Activated T-helper 17 cell treated with anti-CD3 and anti-CD28 coated beads, Interleukin-2, amount 50 U/mL, for 72 hours (primary cell): ENCODE data around the gene GAS6. TPM values are rescaled to one million over a fixed set of nuclear protein-coding genes. Genes with fewer than 3 reads are reported as not detected.

Experiments
- ATAC-seq: fragments of 150-1000 bp; cut with Tn5 transposase; replicated peaks from 2 replicates; pipeline ENCODE4 v1.10.0; 2021; ENCODE audit warnings: mild to moderate bottlenecking, moderate library complexity
- H3K27ac Mint-ChIP-seq: one replicate; pipeline ENCODE4 v1.8.0; 2022; ENCODE audit warnings: mixed read lengths
- H3K27me3 Mint-ChIP-seq: one replicate; pipeline ENCODE4 v1.8.0; 2022; ENCODE audit warnings: mixed read lengths
- H3K36me3 Mint-ChIP-seq: one replicate; pipeline ENCODE4 v1.8.0; 2022; ENCODE audit warnings: low read depth, mild to moderate bottlenecking, mixed read lengths
- H3K4me1 Mint-ChIP-seq: one replicate; pipeline ENCODE4 v1.8.0; 2022; ENCODE audit warnings: mixed read lengths
- H3K4me3 Mint-ChIP-seq: one replicate; pipeline ENCODE4 v1.8.0; 2022; ENCODE audit warnings: mild to moderate bottlenecking, mixed read lengths
- H3K9me3 Mint-ChIP-seq: one replicate; pipeline ENCODE4 v1.8.0; 2022; ENCODE audit warnings: mixed read lengths
- total RNA-seq, 2 donors: library from RNA; stranded (reverse); gene quantifications; one replicate each; pipeline ENCODE4 v1.2.3, GENCODE V29; 2022

The GAS6 gene
- total RNA-seq, 2 donors from 2014 or later, result 0.56 to 0.58 TPM

GRCh38 chr13:113813749-113814434 is 50.0 kb downstream of the GAS6 start:
- no peaks in the 10 kb centered on the region for H3K27me3 Mint-ChIP-seq
- no peaks in the 10 kb centered on the region for H3K9me3 Mint-ChIP-seq
- no peak for ATAC-seq
- no peak overlapping the region for H3K27ac Mint-ChIP-seq
- H3K4me3 Mint-ChIP-seq, result no peak overlapping the region
- H3K36me3 Mint-ChIP-seq, result peaks cover 10% of the 10 kb centered on the region
- H3K4me1 Mint-ChIP-seq, result peaks cover 17% of the 10 kb centered on the region

- no peaks in the 10 kb centered on the region for H3K9me3 Mint-ChIP-seq
- peaks cover 17% of the 10 kb centered on the region for H3K4me1 Mint-ChIP-seq
- H3K27me3 Mint-ChIP-seq, result no peaks in the 10 kb centered on the region
- peaks cover 10% of the 10 kb centered on the region for H3K36me3 Mint-ChIP-seq
- no peak overlapping the region for H3K27ac Mint-ChIP-seq
- no peak for ATAC-seq
- H3K4me3 Mint-ChIP-seq, result no peak overlapping the region
Measured at GRCh38 chr13:113813070-113813748, 50.7 kb downstream of the GAS6 start.

- ATAC-seq, result no peak
- H3K4me1 Mint-ChIP-seq, result peaks cover 17% of the 10 kb centered on the region
- H3K36me3 Mint-ChIP-seq, result peaks cover 10% of the 10 kb centered on the region
Measured at GRCh38 chr13:113812178-113813040, 51.5 kb downstream of the GAS6 start.

GRCh38 chr13:113811081-113811928 is 52.6 kb downstream of the GAS6 start:
- H3K9me3 Mint-ChIP-seq, result no peaks in the 10 kb centered on the region
- ATAC-seq, result no peak
- H3K27me3 Mint-ChIP-seq, result no peaks in the 10 kb centered on the region
- peaks cover 10% of the 10 kb centered on the region for H3K36me3 Mint-ChIP-seq
- H3K27ac Mint-ChIP-seq, result no peak overlapping the region
- H3K4me1 Mint-ChIP-seq, result peaks cover 9% of the 10 kb centered on the region
- H3K4me3 Mint-ChIP-seq, result no peak overlapping the region

More at GRCh38 chr13:113812178-113813040, 51.5 kb downstream of the GAS6 start:
- Mint-ChIP-seq H3K9me3 (no peaks in the 10 kb centered on the region), H3K27me3 (no peaks in the 10 kb centered on the region), H3K4me3 (no peak overlapping the region), H3K27ac (no peak overlapping the region)

GRCh38 chr13:113810640-113811039 is 53.2 kb downstream of the GAS6 start:
- ATAC-seq, result no peak
- Mint-ChIP-seq H3K4me1 (peaks cover 3% of the 10 kb centered on the region), H3K27me3 (no peaks in the 10 kb centered on the region), H3K9me3 (no peaks in the 10 kb centered on the region), H3K4me3 (no peak overlapping the region), H3K27ac (no peak overlapping the region), H3K36me3 (peaks cover 4% of the 10 kb centered on the region)

- H3K27ac Mint-ChIP-seq, result no peak overlapping the region
- H3K36me3 Mint-ChIP-seq, result no peaks in the 10 kb centered on the region
- H3K4me1 Mint-ChIP-seq, result no peaks in the 10 kb centered on the region
- H3K9me3 Mint-ChIP-seq, result no peaks in the 10 kb centered on the region
- H3K27me3 Mint-ChIP-seq, result no peaks in the 10 kb centered on the region
- ATAC-seq, result no peak
- H3K4me3 Mint-ChIP-seq, result no peak overlapping the region
Measured at GRCh38 chr13:113809934-113810333, 53.9 kb downstream of the GAS6 start.

- no peak for ATAC-seq
- no peaks in the 10 kb centered on the region for H3K27me3 Mint-ChIP-seq
- H3K27ac Mint-ChIP-seq, result no peak overlapping the region
- H3K36me3 Mint-ChIP-seq, result no peaks in the 10 kb centered on the region
- no peaks in the 10 kb centered on the region for H3K4me1 Mint-ChIP-seq
- no peak overlapping the region for H3K4me3 Mint-ChIP-seq
- H3K9me3 Mint-ChIP-seq, result no peaks in the 10 kb centered on the region
Measured at GRCh38 chr13:113808058-113808834, 55.6 kb downstream of the GAS6 start.

- Mint-ChIP-seq H3K9me3 (no peaks in the 10 kb centered on the region), H3K4me3 (no peak overlapping the region), H3K27me3 (no peaks in the 10 kb centered on the region), H3K4me1 (no peaks in the 10 kb centered on the region), H3K36me3 (no peaks in the 10 kb centered on the region), H3K27ac (no peak overlapping the region)
- ATAC-seq, result no peak
Measured at GRCh38 chr13:113806526-113806925, 57.4 kb downstream of the GAS6 start.

GRCh38 chr13:113806104-113806471 is 57.8 kb downstream of the GAS6 start:
- Mint-ChIP-seq H3K27ac (no peak overlapping the region), H3K36me3 (no peaks in the 10 kb centered on the region), H3K27me3 (no peaks in the 10 kb centered on the region), H3K4me1 (no peaks in the 10 kb centered on the region), H3K4me3 (no peak overlapping the region), H3K9me3 (no peaks in the 10 kb centered on the region)
- no peak for ATAC-seq

GRCh38 chr13:113805431-113806103 is 58.3 kb downstream of the GAS6 start:
- no peaks in the 10 kb centered on the region for H3K36me3 Mint-ChIP-seq
- no peaks in the 10 kb centered on the region for H3K4me1 Mint-ChIP-seq
- no peaks in the 10 kb centered on the region for H3K9me3 Mint-ChIP-seq
- no peak for ATAC-seq
- no peak overlapping the region for H3K27ac Mint-ChIP-seq
- H3K4me3 Mint-ChIP-seq, result no peak overlapping the region
- H3K27me3 Mint-ChIP-seq, result no peaks in the 10 kb centered on the region

- H3K36me3 Mint-ChIP-seq, result no peaks in the 10 kb centered on the region
- no peak overlapping the region for H3K27ac Mint-ChIP-seq
- no peaks in the 10 kb centered on the region for H3K27me3 Mint-ChIP-seq
- ATAC-seq, result no peak
- no peak overlapping the region for H3K4me3 Mint-ChIP-seq
- no peaks in the 10 kb centered on the region for H3K9me3 Mint-ChIP-seq
- H3K4me1 Mint-ChIP-seq, result no peaks in the 10 kb centered on the region
Measured at GRCh38 chr13:113804703-113805430, 59.0 kb downstream of the GAS6 start.

GRCh38 chr13:113804017-113804702 is 59.7 kb downstream of the GAS6 start:
- no peak overlapping the region for H3K27ac Mint-ChIP-seq
- H3K4me3 Mint-ChIP-seq, result no peak overlapping the region
- H3K9me3 Mint-ChIP-seq, result no peaks in the 10 kb centered on the region
- H3K4me1 Mint-ChIP-seq, result no peaks in the 10 kb centered on the region
- H3K27me3 Mint-ChIP-seq, result no peaks in the 10 kb centered on the region
- ATAC-seq, result no peak
- no peaks in the 10 kb centered on the region for H3K36me3 Mint-ChIP-seq
